ENCODE measurements around the gene TEX22. TPM values are rescaled to one million over a fixed set of nuclear protein-coding genes. Genes with fewer than 3 reads are reported as not detected.

TEX22 gene
- total and polyA plus RNA-seq, 2 donors (not counting 1 experiment from before 2014, with no cell fraction given): 0.05 to 0.33 TPM

DNA sequence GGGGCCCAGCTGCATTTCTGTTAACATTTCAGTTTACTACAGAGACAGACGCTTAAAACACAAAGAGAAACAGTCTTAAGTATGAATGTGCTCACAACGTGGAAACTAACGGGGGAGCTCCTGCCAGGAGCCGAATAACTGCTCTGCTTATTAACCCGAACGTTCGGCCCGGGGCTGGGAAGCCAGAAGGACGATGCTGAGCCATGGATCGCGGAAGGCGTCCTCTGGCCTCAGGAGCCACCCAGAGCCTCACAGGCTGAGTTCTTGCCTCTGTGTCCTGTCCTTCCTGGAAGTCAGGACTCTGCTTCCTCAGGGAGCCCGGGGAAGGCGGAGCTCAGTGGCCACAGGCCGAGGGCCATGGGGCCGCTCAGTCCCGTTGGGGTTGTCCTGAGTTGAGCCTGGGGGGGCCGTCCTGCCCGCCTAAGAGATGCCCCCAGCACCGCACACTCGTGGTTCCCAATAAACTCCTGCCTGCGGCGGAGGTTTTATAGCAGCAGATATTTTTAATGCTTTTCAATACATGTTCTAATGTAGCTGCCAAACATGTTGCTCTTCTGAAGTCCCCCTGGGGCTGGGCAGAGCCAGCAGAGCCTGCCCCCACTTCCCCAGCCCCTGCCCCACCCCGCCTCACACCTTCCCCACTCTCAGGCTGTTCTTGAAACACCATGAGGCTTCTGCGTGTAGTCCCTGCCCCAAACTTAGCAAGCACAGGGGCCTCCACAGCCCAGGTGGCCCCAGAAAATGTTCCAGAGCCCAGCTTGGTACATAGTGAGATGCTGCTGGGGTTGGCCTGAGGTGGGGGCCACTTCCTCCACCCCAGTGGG, 3.4 kb upstream of the TEX22 start:
- Histone ChIP-seq H3K4me2 (ENCODE audit: extremely low read depth, insufficient read depth, low read length) (no peak overlapping the region), H3K4me3 (replicated peaks in 1 of 4; ENCODE audit: control extremely low read depth in 1 of 4, insufficient read depth in 1 of 4, low read depth in 3 of 4, low read length in 4 of 4) (no peak overlapping the region)
- TF ChIP-seq, protein P1, sequence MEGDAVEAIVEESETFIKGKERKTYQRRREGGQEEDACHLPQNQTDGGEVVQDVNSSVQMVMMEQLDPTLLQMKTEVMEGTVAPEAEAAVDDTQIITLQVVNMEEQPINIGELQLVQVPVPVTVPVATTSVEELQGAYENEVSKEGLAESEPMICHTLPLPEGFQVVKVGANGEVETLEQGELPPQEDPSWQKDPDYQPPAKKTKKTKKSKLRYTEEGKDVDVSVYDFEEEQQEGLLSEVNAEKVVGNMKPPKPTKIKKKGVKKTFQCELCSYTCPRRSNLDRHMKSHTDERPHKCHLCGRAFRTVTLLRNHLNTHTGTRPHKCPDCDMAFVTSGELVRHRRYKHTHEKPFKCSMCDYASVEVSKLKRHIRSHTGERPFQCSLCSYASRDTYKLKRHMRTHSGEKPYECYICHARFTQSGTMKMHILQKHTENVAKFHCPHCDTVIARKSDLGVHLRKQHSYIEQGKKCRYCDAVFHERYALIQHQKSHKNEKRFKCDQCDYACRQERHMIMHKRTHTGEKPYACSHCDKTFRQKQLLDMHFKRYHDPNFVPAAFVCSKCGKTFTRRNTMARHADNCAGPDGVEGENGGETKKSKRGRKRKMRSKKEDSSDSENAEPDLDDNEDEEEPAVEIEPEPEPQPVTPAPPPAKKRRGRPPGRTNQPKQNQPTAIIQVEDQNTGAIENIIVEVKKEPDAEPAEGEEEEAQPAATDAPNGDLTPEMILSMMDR (conservative IDR thresholded peaks at IDR 0.05 in 1 of 2, IDR thresholded peaks at IDR 0.05 in 1 of 2; ENCODE audit: low read depth in 1 of 2, low read length in 2 of 2): no peak
- TF ChIP-seq EZH2 (IDR thresholded peaks at IDR 0.05; ENCODE audit: low read length, missing control alignments): no peak

GRCh38 chr14:105395538-105395854, 2.8 kb upstream of the TEX22 start:
- no peak overlapping the region for H2AFZ ChIP-seq (ENCODE audit: low read length)
- peaks cover 11% of the 10 kb centered on the region for H3K36me3 ChIP-seq (ENCODE audit: control insufficient read depth, insufficient read depth, low read length)
- H3K4me1 ChIP-seq (ENCODE audit: control insufficient read depth, extremely low read depth, insufficient read depth, low read length): no peaks in the 10 kb centered on the region
- H3K9ac ChIP-seq (ENCODE audit: insufficient read depth, low read length): no peak overlapping the region
- TF ChIP-seq, protein P1 (conservative IDR thresholded peaks at IDR 0.05 in 1 of 2, IDR thresholded peaks at IDR 0.05 in 1 of 2; ENCODE audit: low read depth in 1 of 2, low read length in 2 of 2): no peak
- no peak for TF ChIP-seq EZH2 (IDR thresholded peaks at IDR 0.05; ENCODE audit: low read length, missing control alignments)
- H3K79me2 ChIP-seq (ENCODE audit: control insufficient read depth, insufficient read depth, low read length): peaks cover 12% of the 10 kb centered on the region
- no peaks in the 10 kb centered on the region for H3K27me3 ChIP-seq (ENCODE audit: control insufficient read depth, insufficient read depth, low read length)
- no peaks in the 10 kb centered on the region for H3K9me3 ChIP-seq (ENCODE audit: control insufficient read depth, insufficient read depth, low read depth, low read length)
- H3K4me2 ChIP-seq (ENCODE audit: extremely low read depth, insufficient read depth, low read length): no peak overlapping the region
- no peak overlapping the region for H3K27ac ChIP-seq (ENCODE audit: insufficient read depth, low read length)
- DNase-seq (ENCODE audit: low read depth in 2 of 2): no peak
- no peak overlapping the region for H3K4me3 ChIP-seq (replicated peaks in 1 of 4; ENCODE audit: control extremely low read depth in 1 of 4, insufficient read depth in 1 of 4, low read depth in 3 of 4, low read length in 4 of 4)
- H4K20me1 ChIP-seq (ENCODE audit: control insufficient read depth, extremely low read depth, insufficient read depth, low read length): no peaks in the 10 kb centered on the region

More for the DNA sequence above, 3.4 kb upstream of the TEX22 start:
- peaks cover 10% of the 10 kb centered on the region for H3K79me2 ChIP-seq (ENCODE audit: control insufficient read depth, insufficient read depth, low read length)
- H2AFZ ChIP-seq (ENCODE audit: low read length): no peak overlapping the region
- no peaks in the 10 kb centered on the region for H3K4me1 ChIP-seq (ENCODE audit: control insufficient read depth, extremely low read depth, insufficient read depth, low read length)
- no peak for DNase-seq (ENCODE audit: low read depth in 2 of 2)
- H4K20me1 ChIP-seq (ENCODE audit: control insufficient read depth, extremely low read depth, insufficient read depth, low read length): no peaks in the 10 kb centered on the region
- H3K27ac ChIP-seq (ENCODE audit: insufficient read depth, low read length): no peak overlapping the region
- H3K9me3 ChIP-seq (ENCODE audit: control insufficient read depth, insufficient read depth, low read depth, low read length): no peaks in the 10 kb centered on the region
- peaks cover 6% of the 10 kb centered on the region for H3K36me3 ChIP-seq (ENCODE audit: control insufficient read depth, insufficient read depth, low read length)
- H3K27me3 ChIP-seq (ENCODE audit: control insufficient read depth, insufficient read depth, low read length): no peaks in the 10 kb centered on the region
- H3K9ac ChIP-seq (ENCODE audit: insufficient read depth, low read length): no peak overlapping the region

DNA sequence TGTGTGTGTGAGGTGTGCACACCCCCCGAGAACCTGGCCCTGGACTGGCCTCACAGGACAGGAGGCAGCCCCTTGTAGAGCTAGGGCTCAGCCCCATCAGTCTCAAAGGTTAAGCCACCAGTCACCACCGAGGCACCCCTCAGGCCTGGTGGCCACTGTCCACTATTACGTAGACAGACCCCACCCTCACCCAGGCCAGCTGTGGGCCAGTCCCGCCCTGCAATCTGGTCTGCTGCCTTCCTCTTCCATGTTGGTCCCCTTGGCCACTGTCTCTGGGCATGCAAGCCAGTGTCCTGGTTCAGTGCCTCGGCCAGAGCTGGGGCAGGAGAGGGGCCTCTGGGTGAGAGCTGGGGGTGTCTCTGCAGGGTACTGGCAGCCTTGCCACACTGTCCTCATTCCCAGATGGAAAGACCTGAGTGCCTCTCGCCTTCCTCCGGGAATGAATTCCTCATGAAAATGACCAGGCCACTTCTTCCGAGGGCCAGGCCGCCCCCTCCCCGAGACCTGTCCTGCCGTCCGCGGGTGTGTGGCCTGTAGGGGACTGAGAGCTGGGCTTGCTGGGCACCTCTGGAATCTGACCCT, 897 bp upstream of the TEX22 start:
- Histone ChIP-seq H3K36me3 (ENCODE audit: control insufficient read depth, insufficient read depth, low read length) (peaks cover 15% of the 10 kb centered on the region), H3K79me2 (ENCODE audit: control insufficient read depth, insufficient read depth, low read length) (peaks cover 12% of the 10 kb centered on the region), H3K9ac (ENCODE audit: insufficient read depth, low read length) (no peak overlapping the region), H3K9me3 (ENCODE audit: control insufficient read depth, insufficient read depth, low read depth, low read length) (no peaks in the 10 kb centered on the region), H4K20me1 (ENCODE audit: control insufficient read depth, extremely low read depth, insufficient read depth, low read length) (no peaks in the 10 kb centered on the region), H3K4me2 (ENCODE audit: extremely low read depth, insufficient read depth, low read length) (peak overlapping the region; percentile 80), H3K4me3 (replicated peaks in 1 of 4; ENCODE audit: control extremely low read depth in 1 of 4, insufficient read depth in 1 of 4, low read depth in 3 of 4, low read length in 4 of 4) (peak overlapping the region in 3 of 4 experiments; percentile 36 to 89 (median 79)), H3K27me3 (ENCODE audit: control insufficient read depth, insufficient read depth, low read length) (no peaks in the 10 kb centered on the region), H3K27ac (ENCODE audit: insufficient read depth, low read length) (peak overlapping the region; percentile 76), H2AFZ (ENCODE audit: low read length) (peak overlapping the region; percentile 41), H3K4me1 (ENCODE audit: control insufficient read depth, extremely low read depth, insufficient read depth, low read length) (no peaks in the 10 kb centered on the region)
- DNase-seq (ENCODE audit: low read depth in 2 of 2): no peak
- TF ChIP-seq, protein P1 (conservative IDR thresholded peaks at IDR 0.05 in 1 of 2, IDR thresholded peaks at IDR 0.05 in 1 of 2; ENCODE audit: low read depth in 1 of 2, low read length in 2 of 2): no peak
- TF ChIP-seq EZH2 (IDR thresholded peaks at IDR 0.05; ENCODE audit: low read length, missing control alignments): no peak

Data from fibroblast of lung (primary cell).